Measurements from ENCODE around the gene TRAF3.

TRAF3 gene

GRCh38 chr14:102776761-102777710, at the start of gene TRAF3:
TRAF3 (plus strand) TSS chr14:102777449; CDS start chr14:102870202, 92,753 bp downstream.
- TF ChIP-seq CTCF (IDR thresholded peaks at IDR 0.05; ENCODE audit: poor library complexity, severe bottlenecking): no peak
- Histone ChIP-seq H3K4me1 (ENCODE audit: insufficient read depth, poor library complexity, severe bottlenecking) (peaks cover 16% of the 10 kb centered on the region), H3K27ac (ENCODE audit: poor library complexity, severe bottlenecking) (peak within 1 kb of the TSS; percentile 56)

GRCh38 chr14:102728501-102728900, 48.7 kb upstream of the TRAF3 start:
- DNase-seq (ENCODE audit: low spot score): no peak
- no peaks in the 10 kb centered on the region for H3K4me1 ChIP-seq (ENCODE audit: insufficient read depth, poor library complexity, severe bottlenecking)
- H3K4me3 ChIP-seq (ENCODE audit: severe bottlenecking): no peak overlapping the region
- no peak for ATAC-seq (ENCODE audit: low read depth)
- no peaks in the 10 kb centered on the region for H3K9me3 ChIP-seq (ENCODE audit: severe bottlenecking)
- peaks cover 67% of the 10 kb centered on the region for H3K36me3 ChIP-seq (ENCODE audit: low read depth)
- H3K27me3 ChIP-seq (ENCODE audit: insufficient read depth, poor library complexity, severe bottlenecking): no peaks in the 10 kb centered on the region
- no peak for TF ChIP-seq CTCF (IDR thresholded peaks at IDR 0.05; ENCODE audit: poor library complexity, severe bottlenecking)
- H3K27ac ChIP-seq (ENCODE audit: poor library complexity, severe bottlenecking): no peak overlapping the region

More at GRCh38 chr14:102776761-102777710, at the start of gene TRAF3:
- Histone ChIP-seq H3K4me3 (ENCODE audit: severe bottlenecking) (peak within 1 kb of the TSS; percentile 98), H3K27me3 (ENCODE audit: insufficient read depth, poor library complexity, severe bottlenecking) (no peaks in the 10 kb centered on the region), H3K36me3 (ENCODE audit: low read depth) (no peaks in the 10 kb centered on the region), H3K9me3 (ENCODE audit: severe bottlenecking) (no peaks in the 10 kb centered on the region)
- peak; percentile 40 for ATAC-seq (ENCODE audit: low read depth)
- DNase-seq (ENCODE audit: low spot score): no peak

- DNase-seq (ENCODE audit: low spot score): no peak
- TF ChIP-seq CTCF (IDR thresholded peaks at IDR 0.05; ENCODE audit: poor library complexity, severe bottlenecking): no peak
- no peak overlapping the region for H3K27ac ChIP-seq (ENCODE audit: poor library complexity, severe bottlenecking)
- H3K36me3 ChIP-seq (ENCODE audit: low read depth): peaks cover 63% of the 10 kb centered on the region
- H3K27me3 ChIP-seq (ENCODE audit: insufficient read depth, poor library complexity, severe bottlenecking): no peaks in the 10 kb centered on the region
- no peak for ATAC-seq (ENCODE audit: low read depth)
- no peak overlapping the region for H3K4me3 ChIP-seq (ENCODE audit: severe bottlenecking)
- no peaks in the 10 kb centered on the region for H3K9me3 ChIP-seq (ENCODE audit: severe bottlenecking)
- H3K4me1 ChIP-seq (ENCODE audit: insufficient read depth, poor library complexity, severe bottlenecking): no peaks in the 10 kb centered on the region
Observed at GRCh38 chr14:102729268-102729667, 48.0 kb upstream of the TRAF3 start.

GRCh38 chr14:102729825-102730224, 47.4 kb upstream of the TRAF3 start:
- H3K27ac ChIP-seq (ENCODE audit: poor library complexity, severe bottlenecking): no peak overlapping the region
- TF ChIP-seq CTCF (IDR thresholded peaks at IDR 0.05; ENCODE audit: poor library complexity, severe bottlenecking): no peak
- ATAC-seq (ENCODE audit: low read depth): no peak
- H3K4me3 ChIP-seq (ENCODE audit: severe bottlenecking): no peak overlapping the region
- no peaks in the 10 kb centered on the region for H3K4me1 ChIP-seq (ENCODE audit: insufficient read depth, poor library complexity, severe bottlenecking)
- H3K27me3 ChIP-seq (ENCODE audit: insufficient read depth, poor library complexity, severe bottlenecking): no peaks in the 10 kb centered on the region
- DNase-seq (ENCODE audit: low spot score): no peak
- peaks cover 57% of the 10 kb centered on the region for H3K36me3 ChIP-seq (ENCODE audit: low read depth)
- no peaks in the 10 kb centered on the region for H3K9me3 ChIP-seq (ENCODE audit: severe bottlenecking)
